GM12872 (cell line): ENCODE measurements around the gene POU2F2.

ENCODE experiments used
- TF ChIP-seq, protein P1 (sequence below): IDR thresholded peaks from 3 replicates; pipeline ENCODE4 v1.5.1; 2011; ENCODE audit warnings: low read depth, mild to moderate bottlenecking, low read length, moderate library complexity; ENCODE audit not compliant: insufficient read depth

POU2F2 gene

GRCh38 chr19:42090672-42091071 lies 41.6 kb downstream of the POU2F2 start:
- TF ChIP-seq, protein P1, sequence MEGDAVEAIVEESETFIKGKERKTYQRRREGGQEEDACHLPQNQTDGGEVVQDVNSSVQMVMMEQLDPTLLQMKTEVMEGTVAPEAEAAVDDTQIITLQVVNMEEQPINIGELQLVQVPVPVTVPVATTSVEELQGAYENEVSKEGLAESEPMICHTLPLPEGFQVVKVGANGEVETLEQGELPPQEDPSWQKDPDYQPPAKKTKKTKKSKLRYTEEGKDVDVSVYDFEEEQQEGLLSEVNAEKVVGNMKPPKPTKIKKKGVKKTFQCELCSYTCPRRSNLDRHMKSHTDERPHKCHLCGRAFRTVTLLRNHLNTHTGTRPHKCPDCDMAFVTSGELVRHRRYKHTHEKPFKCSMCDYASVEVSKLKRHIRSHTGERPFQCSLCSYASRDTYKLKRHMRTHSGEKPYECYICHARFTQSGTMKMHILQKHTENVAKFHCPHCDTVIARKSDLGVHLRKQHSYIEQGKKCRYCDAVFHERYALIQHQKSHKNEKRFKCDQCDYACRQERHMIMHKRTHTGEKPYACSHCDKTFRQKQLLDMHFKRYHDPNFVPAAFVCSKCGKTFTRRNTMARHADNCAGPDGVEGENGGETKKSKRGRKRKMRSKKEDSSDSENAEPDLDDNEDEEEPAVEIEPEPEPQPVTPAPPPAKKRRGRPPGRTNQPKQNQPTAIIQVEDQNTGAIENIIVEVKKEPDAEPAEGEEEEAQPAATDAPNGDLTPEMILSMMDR: no peak

DNA sequence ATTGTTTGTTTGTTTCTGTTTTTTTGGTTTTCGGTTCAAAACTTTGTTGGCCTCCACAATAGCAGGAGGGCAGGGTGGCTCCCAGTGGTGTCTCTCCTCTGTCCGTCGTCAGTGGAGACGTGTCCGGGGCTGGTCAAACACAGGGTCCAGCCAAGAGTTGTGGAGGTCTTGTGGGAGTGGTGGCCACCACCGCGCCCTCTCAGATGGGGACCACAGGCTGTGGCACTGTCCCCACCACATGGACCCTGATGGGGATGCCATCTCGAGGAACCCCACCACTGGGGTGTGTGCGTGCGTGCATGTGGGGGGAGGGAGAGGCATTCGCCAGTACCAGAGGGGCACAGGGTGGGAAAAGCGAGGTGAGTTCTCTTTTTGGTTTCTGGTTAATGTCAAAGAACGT lies 42.5 kb downstream of the POU2F2 start:
- TF ChIP-seq, protein P1: no peak

DNA sequence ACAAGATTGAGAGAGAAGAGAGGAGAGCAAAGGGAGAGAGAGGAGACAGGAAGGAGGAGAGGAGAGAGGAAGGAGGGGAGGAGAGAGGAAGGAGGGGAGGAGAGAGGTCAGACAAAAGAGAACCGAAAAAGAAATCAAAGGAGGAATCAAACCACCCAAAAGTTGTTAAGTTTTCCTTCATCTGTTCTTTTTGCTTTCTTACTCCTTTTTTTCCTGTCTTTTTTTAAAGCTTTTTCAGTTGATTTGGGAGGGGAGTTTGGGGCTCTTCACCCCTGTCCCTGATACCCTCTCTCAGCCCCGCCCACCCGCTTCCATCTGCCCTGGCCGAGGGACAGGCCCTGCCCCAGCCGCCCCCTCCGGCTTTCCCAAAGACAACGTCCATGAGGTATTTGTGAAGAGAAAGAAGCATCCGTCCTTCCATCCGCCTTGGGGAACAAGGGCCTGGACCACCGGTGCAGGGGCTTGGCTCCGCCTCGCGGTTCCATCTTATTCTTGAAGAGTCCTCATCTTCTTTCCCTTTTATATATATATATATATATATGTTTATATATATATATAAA lies 43.0 kb downstream of the POU2F2 start:
- TF ChIP-seq, protein P1: no peak

DNA sequence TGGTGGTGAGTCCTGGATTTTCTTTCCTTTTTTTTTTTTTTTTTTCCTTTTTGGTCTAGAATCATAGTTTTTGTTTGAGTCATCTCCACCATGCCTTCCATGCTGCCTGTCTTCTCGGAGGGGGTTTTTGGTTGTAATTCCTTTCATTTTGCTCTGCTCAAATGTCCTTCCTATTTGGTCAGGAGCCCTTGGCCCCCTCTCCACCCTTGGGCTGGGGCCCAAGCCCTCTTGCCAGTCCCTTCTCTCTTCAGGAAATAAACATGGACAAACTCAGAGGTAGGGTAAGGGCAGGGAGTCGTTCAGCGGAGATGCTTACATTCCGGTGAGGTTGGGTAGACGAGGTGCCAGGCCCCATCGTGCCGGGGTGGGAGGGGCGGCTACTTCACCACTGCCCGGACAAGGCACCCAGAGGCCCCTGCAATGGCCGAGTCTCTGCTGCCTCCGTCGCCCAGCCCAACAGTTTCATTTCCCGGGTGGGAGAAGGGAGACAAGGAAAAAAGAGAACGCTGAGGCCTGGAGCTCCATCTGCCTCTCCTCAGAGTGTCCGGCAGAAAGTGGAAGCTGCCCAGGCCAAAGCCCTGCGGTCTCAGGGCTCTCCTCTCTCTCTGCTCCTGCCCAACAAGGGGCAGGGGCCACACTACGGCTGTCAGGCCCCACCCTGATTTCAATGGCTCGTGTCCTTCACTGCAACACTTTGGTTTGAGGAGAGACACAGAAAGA lies 43.6 kb downstream of the POU2F2 start:
- TF ChIP-seq, protein P1: no peak

- TF ChIP-seq, protein P1: no peak
These were observed 45.3 kb downstream of the POU2F2 start for GRCh38 chr19:42086770-42087550.

- TF ChIP-seq, protein P1: no peak
These were observed 46.0 kb downstream of the POU2F2 start for GRCh38 chr19:42086188-42086736.

- TF ChIP-seq, protein P1: no peak
These were observed 48.7 kb downstream of the POU2F2 start for GRCh38 chr19:42083537-42083936.
